ENCODE data around the gene PLA2G4C.

DNA sequence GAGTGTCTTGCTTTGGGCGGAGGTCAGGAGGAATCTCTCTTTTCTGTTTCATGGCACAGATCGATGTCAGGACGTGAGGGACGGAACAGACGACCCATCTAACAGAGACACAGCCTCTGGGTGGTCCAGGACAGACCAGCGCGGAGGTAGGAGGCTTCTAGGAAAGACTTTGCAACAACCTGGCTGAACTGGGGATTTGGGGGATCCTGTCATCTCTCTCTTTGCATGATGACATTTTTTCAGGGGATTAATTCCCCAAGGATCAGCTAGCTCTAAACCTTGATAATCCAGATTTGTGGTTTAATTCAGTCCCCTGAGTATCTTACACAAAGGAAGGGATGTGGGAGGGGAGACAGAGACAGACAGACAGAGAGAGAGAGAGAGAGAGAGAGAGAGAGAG lies 81.2 kb downstream of the PLA2G4C start:
- no peak for TF ChIP-seq POLR2A (IDR thresholded peaks at IDR 0.05)
- no peak for TF ChIP-seq EP300 (IDR thresholded peaks at IDR 0.05)

Data from gastroesophageal sphincter (tissue), 2 donors.